Caco-2 (cell line): ENCODE results near the gene DUSP12. TPM values are rescaled to one million over a fixed set of nuclear protein-coding genes. Genes with fewer than 3 reads are reported as not detected.

ENCODE experiments used
- Bru-seq: library from RNA; stranded (reverse); fragments of 400-500 nt; gene quantifications from one replicate; lab custom pipeline; 2021; lab: Mats Ljungman, UMichigan
- BruChase-seq, 2 experiments: library from RNA; stranded (reverse); fragments of 400-500 nt; gene quantifications; one replicate each; lab custom pipeline; 2021; lab: Mats Ljungman, UMichigan
- BruUV-seq: library from RNA; stranded (reverse); fragments of 400-500 nt; replicated peaks from 2 replicates; lab custom pipeline; 2021; lab: Mats Ljungman, UMichigan
- CTCF ChIA-PET: fragments of 300-600 bp; sonication (Branson Sonifier 250); formaldehyde crosslinking; loops from one replicate; lab custom pipeline; 2022; ENCODE audit warnings: antibody characterized with exemption; lab: Charles Lee
- POLR2A ChIA-PET: fragments of 300-600 bp; sonication (Branson Sonifier 250); formaldehyde crosslinking; loops from one replicate; lab custom pipeline; 2022; ENCODE audit warnings: antibody characterized with exemption; lab: Charles Lee
- DNase-seq, 2 experiments: peaks; one replicate each; pipeline versions ENCODE4 v3.0.0 to v3.0.0-alpha.2; 2020 to 2022
- H3K27me3 ChIP-seq: replicated peaks from 2 replicates; pipeline ENCODE4 v1.6.0; 2011; ENCODE audit warnings: low read length; ENCODE audit not compliant: control insufficient read depth, insufficient read depth
- H3K36me3 ChIP-seq: 2 replicates; pipeline ENCODE4 v1.5.1; 2011; ENCODE audit warnings: low read length; ENCODE audit not compliant: control insufficient read depth, insufficient read depth
- H3K4me1 ChIP-seq: fragments of 250-450 bp; sonication (Bioruptor Pico); 2 replicates; pipeline ENCODE4 v1.5.1; 2020; ENCODE audit warnings: mild to moderate bottlenecking
- H3K4me3 ChIP-seq: 2 replicates; pipeline ENCODE4 v1.5.1; 2011; ENCODE audit warnings: low read depth, mild to moderate bottlenecking, control low read depth, low read length
- H3K9me3 ChIP-seq: fragments of 250-450 bp; sonication (Bioruptor Pico); 2 replicates; pipeline ENCODE4 v1.5.1; 2020; ENCODE audit warnings: mild to moderate bottlenecking, moderate library complexity
- H3K27ac Mint-ChIP-seq: one replicate; pipeline ENCODE4 v1.8.0; 2022; ENCODE audit warnings: mixed read lengths; ENCODE audit not compliant: unreplicated experiment
- H3K27me3 Mint-ChIP-seq: one replicate; pipeline ENCODE4 v1.8.0; 2022; ENCODE audit warnings: mixed read lengths; ENCODE audit not compliant: insufficient read depth, unreplicated experiment
- H3K36me3 Mint-ChIP-seq: one replicate; pipeline ENCODE4 v1.8.0; 2022; ENCODE audit warnings: mild to moderate bottlenecking, mixed read lengths; ENCODE audit not compliant: insufficient read depth, unreplicated experiment
- H3K4me1 Mint-ChIP-seq: one replicate; pipeline ENCODE4 v1.8.0; 2022; ENCODE audit warnings: low read depth, mixed read lengths; ENCODE audit not compliant: unreplicated experiment
- H3K4me3 Mint-ChIP-seq: one replicate; pipeline ENCODE4 v1.8.0; 2022; ENCODE audit warnings: mild to moderate bottlenecking, moderate library complexity, mixed read lengths; ENCODE audit not compliant: unreplicated experiment
- H3K9me3 Mint-ChIP-seq: one replicate; pipeline ENCODE4 v1.8.0; 2022; ENCODE audit warnings: mixed read lengths; ENCODE audit not compliant: unreplicated experiment
- CTCF ChIP-seq, 2 experiments: fragments of 200-600 bp in 1 of 2; IDR thresholded peaks; 1 replicate in 1 of 2; 2 replicates in 1 of 2; pipeline versions ENCODE4 v1.5.1 to v1.8.0; 2011 to 2022; ENCODE audit warnings: antibody characterized with exemption in 1 of 2, control low read depth in 1 of 2, inconsistent platforms in 1 of 2, low read depth in 1 of 2, low read length in 1 of 2, mild to moderate bottlenecking in 1 of 2, moderate library complexity in 1 of 2; ENCODE audit not compliant: insufficient read depth in 1 of 2, severe bottlenecking in 1 of 2, unreplicated experiment in 1 of 2
- intact Hi-C: fragments of 100-400 bp; cut with micrococcal nuclease; formaldehyde crosslinking; loops from one replicate; pipeline ENCODE4 v1.10.0; 2022; ENCODE audit not compliant: unreplicated experiment
- long read RNA-seq: library from polyadenylated mRNA; stranded (forward); transcript quantifications from one replicate; pipeline ENCODE4 v2.0.0, GENCODE V29; 2022
- total RNA-seq: library from RNA; stranded (reverse); gene quantifications from 2 replicates; pipeline ENCODE4 v1.2.3, GENCODE V29; 2022

DUSP12 gene
- total RNA-seq, result 51.2 and 54.9 TPM in 2 replicates
- Bru-seq, nascent RNA, result percentile 94 among the genes with signal in this experiment
- BruChase-seq, experiment 1, labeled RNA remaining after a 2-hour chase, result percentile 93 among the genes with signal in this experiment
- BruChase-seq, experiment 2, labeled RNA remaining after a 6-hour chase, result percentile 91 among the genes with signal in this experiment
- long read RNA-seq, transcript DUSP12-201 (6 exons, 1,270 nt), result major isoform, 57 of 103 reads
- long read RNA-seq, partial matches to known transcripts, result 0 of 103 reads
- long read RNA-seq, other reads (novel, unspliced or antisense), result 46 of 103 reads

- ChIA-PET POLR2A (interaction anchor here (0.6 to 1.3 kb wide), 5 partner anchors 9 to 138 kb away, joined by 3 to 6 read pairs (median 4); no protein-coding TSS in a partner anchor), CTCF (interaction anchor here (0.7 to 2.0 kb wide), 5 partner anchors 9 to 287 kb away, joined by 3 to 10 read pairs (median 3); partner anchors contain the start of gene OLFML2B)
- TF ChIP-seq CTCF (IDR thresholded peaks at IDR 0.05; ENCODE audit: insufficient read depth in 1 of 2, low read depth in 1 of 2, low read length in 1 of 2, severe bottlenecking in 1 of 2, unreplicated experiment in 1 of 2), result peak in 1 of 2 experiments; percentile 22
- Mint-ChIP-seq H3K36me3 (peaks cover 39% of the 10 kb centered on the region), H3K27ac (peak within 1 kb of the TSS; percentile 96), H3K4me1 (peaks cover 8% of the 10 kb centered on the region), H3K27me3 (peaks cover 9% of the 10 kb centered on the region), H3K9me3 (peaks cover 7% of the 10 kb centered on the region), H3K4me3 (peak within 1 kb of the TSS; percentile 91)
- Histone ChIP-seq H3K9me3 (no peaks in the 10 kb centered on the region), H3K4me1 (peaks cover 6% of the 10 kb centered on the region; the same call in 1 of the 2 replicates), H3K27me3 (no peaks in the 10 kb centered on the region), H3K4me3 (peak within 1 kb of the TSS; percentile 99), H3K36me3 (0 out of 2 replicates have a peak, but pooled peaks cover 2% of the 10 kb centered on the region)
- TSS peak; percentile 36 for BruUV-seq
- DNase-seq, result peak; percentile 95
- intact Hi-C loops, result loop anchor here (1.0 kb wide), 1 partner anchor 17 kb away; the partner anchor contains the start of gene ATF6
Observed at GRCh38 chr1:161749509-161750407, at the start of gene DUSP12. DUSP12 (plus strand) TSS chr1:161749786; CDS start chr1:161749802, 16 bp downstream.

GRCh38 chr1:161702250-161702649, 47.3 kb upstream of the DUSP12 start:
- DNase-seq, result peak; percentile 77 to 83
- Mint-ChIP-seq H3K27ac (no peak overlapping the region), H3K9me3 (no peaks in the 10 kb centered on the region), H3K4me1 (peaks cover 7% of the 10 kb centered on the region), H3K36me3 (no peaks in the 10 kb centered on the region), H3K27me3 (peaks cover 13% of the 10 kb centered on the region), H3K4me3 (no peak overlapping the region)
- Histone ChIP-seq H3K4me1 (no peaks in the 10 kb centered on the region), H3K4me3 (no peak overlapping the region), H3K36me3 (no peaks in the 10 kb centered on the region), H3K9me3 (no peaks in the 10 kb centered on the region), H3K27me3 (no peaks in the 10 kb centered on the region)
- TF ChIP-seq CTCF (IDR thresholded peaks at IDR 0.05; ENCODE audit: insufficient read depth in 1 of 2, low read depth in 1 of 2, low read length in 1 of 2, severe bottlenecking in 1 of 2, unreplicated experiment in 1 of 2), result no peak
- CTCF ChIA-PET, result interaction anchor here (1.0 kb wide), 1 partner anchor 39 kb away, joined by 3 read pairs; no protein-coding TSS in a partner anchor
- intact Hi-C loops, result no loop called here
- BruUV-seq, result no TSS peak
- POLR2A ChIA-PET, result interaction anchor here (0.5 kb wide), 1 partner anchor 64 kb away, joined by 4 read pairs; no protein-coding TSS in a partner anchor

- no peaks in the 10 kb centered on the region for H3K9me3 ChIP-seq
- CTCF ChIA-PET, result no interaction called here
- H3K4me1 Mint-ChIP-seq, result peaks cover 7% of the 10 kb centered on the region
- no TSS peak for BruUV-seq
- no peaks in the 10 kb centered on the region for H3K9me3 Mint-ChIP-seq
- POLR2A ChIA-PET, result no interaction called here
- H3K27me3 ChIP-seq, result no peaks in the 10 kb centered on the region
- intact Hi-C loops, result no loop called here
- H3K27ac Mint-ChIP-seq, result no peak overlapping the region
- H3K36me3 Mint-ChIP-seq, result no peaks in the 10 kb centered on the region
- peaks cover 9% of the 10 kb centered on the region for H3K27me3 Mint-ChIP-seq
- no peak overlapping the region for H3K4me3 Mint-ChIP-seq
- no peaks in the 10 kb centered on the region for H3K36me3 ChIP-seq
- no peak for DNase-seq
- no peak for TF ChIP-seq CTCF (IDR thresholded peaks at IDR 0.05; ENCODE audit: insufficient read depth in 1 of 2, low read depth in 1 of 2, low read length in 1 of 2, severe bottlenecking in 1 of 2, unreplicated experiment in 1 of 2)
- H3K4me1 ChIP-seq, result no peaks in the 10 kb centered on the region
- H3K4me3 ChIP-seq, result no peak overlapping the region
Observed at GRCh38 chr1:161705537-161705936, 44.0 kb upstream of the DUSP12 start.
